Stimulated activated CD8-positive, alpha-beta memory T cell treated with anti-CD3 and anti-CD28 coated beads, Interleukin-12 subunit alpha, Interleukin-12 subunit beta, amount 100 ng/mL, for 4 hours (primary cell): ENCODE results near the gene CAMK4.
"Not testable (repeated sequence)": the region's sequence is repeated elsewhere in the genome, so short reads cannot be mapped to it uniquely, and the experiment has no call there.

Source experiments
- DNase-seq: peaks from one replicate; pipeline ENCODE4 v3.0.0-alpha.2; 2020; ENCODE audit warnings: low read depth

The CAMK4 gene

DNA sequence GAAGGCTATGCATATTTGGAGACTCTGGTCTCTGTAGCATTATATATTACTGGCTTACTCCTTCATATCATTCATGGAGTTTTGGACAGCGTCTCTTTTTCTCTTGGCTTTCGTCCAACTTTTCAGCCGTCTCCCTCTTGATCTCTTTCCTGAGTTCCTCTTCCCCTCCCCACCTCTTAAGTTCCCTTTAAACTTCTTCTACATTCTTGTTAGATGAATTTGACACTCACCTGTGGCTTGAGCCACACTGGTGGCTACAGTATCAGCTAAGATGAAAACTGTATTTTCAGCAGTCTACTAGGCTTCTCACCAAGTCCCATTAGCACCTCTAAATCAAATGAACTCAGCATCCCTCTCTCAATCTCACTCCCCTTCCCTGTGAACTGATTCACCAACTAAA lies 160.0 kb downstream of the CAMK4 start:
- DNase-seq, result no peak

DNA sequence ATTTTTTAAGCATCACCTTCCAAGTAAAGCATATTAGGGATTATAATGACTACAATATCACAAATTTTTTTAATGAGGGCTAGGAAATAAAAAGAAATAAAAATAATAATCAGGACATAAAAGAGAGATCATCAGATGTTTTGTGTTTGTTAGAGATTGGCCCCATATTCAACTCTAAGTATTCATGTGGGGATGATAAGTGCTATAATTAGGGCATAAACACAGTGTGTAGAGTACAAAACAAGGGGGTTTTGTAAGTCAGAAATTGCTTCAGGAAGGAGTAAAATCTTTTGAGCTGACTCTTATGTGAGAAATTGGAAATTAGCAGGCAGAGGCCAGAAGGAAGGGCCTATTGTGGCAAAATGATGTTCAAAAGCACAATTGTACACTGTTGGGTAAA lies 160.9 kb downstream of the CAMK4 start:
- DNase-seq, result no peak

DNA sequence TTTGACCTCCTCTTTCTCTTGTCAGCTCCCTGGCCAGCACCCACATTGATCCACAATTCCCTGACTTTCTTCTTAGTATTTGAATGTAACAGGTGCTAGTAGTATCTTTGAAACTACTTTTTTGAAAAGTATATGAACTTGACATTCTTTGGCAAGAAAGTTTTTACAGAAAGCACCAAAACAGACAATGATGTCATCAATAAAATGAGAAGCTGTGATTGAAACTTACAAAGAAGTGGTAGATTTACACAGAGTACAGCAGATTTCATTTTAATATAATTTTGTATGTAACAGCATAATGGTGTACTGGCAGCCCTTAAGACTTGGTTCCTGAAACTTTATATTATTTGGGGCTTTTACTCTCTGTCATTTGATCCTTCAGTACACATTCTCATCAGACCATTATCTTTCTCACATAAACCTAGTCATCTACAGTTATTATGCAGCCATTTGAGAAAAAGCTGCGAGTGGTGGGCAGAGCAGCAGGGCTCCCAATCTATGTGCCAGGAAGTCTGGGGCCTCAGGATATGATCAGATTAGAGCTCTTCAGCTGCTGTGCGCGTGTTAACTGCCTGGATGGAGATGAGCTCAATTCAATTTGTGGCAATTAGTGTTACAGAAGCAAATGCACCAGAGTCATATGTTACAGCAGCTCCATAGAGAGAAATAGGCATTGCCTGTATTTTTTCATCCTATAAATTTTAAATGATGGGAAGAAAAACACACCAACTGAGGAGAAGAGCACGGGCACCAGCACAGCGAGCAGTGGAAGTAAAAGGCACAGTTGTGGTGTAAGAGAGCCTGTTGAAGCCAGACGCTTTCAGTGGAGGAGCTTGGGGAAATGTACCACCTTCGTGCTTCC lies 162.0 kb downstream of the CAMK4 start:
- no peak for DNase-seq

DNA sequence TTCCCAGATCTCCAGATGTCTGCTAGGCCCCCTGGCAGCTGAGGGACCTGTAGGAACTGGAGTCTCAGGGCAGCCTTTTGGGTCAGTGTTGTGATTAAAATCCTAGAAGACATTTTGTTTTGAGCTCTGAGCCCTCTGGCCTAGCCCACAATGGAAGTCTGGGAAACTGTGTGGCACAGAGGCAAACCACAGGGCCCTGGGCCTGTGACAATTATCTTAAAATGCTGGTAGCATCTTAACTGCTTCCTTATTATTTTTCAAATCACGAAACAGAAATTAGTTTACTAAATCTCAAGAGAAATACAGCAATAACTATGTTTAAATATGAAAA lies 162.6 kb downstream of the CAMK4 start:
- DNase-seq, result no peak

DNA sequence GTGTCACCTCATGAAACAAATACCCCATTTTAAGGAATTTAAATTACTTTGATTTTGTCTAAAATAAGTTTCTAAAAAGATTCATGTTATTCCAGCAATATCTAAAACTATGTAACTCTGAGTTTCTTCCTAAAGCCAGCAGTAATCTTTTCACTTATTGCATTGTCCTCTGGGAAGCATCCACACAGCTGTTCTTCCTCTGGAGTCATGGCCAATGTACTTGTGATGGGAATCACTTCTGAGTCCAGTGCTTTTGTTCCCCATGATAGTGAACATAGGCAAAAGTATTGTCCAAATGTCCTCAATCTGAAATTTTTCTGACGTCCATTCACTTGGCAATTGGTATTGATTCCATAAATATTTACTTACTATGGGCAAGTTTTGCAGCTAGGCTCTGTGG lies 163.2 kb downstream of the CAMK4 start:
- DNase-seq, result no peak

DNA sequence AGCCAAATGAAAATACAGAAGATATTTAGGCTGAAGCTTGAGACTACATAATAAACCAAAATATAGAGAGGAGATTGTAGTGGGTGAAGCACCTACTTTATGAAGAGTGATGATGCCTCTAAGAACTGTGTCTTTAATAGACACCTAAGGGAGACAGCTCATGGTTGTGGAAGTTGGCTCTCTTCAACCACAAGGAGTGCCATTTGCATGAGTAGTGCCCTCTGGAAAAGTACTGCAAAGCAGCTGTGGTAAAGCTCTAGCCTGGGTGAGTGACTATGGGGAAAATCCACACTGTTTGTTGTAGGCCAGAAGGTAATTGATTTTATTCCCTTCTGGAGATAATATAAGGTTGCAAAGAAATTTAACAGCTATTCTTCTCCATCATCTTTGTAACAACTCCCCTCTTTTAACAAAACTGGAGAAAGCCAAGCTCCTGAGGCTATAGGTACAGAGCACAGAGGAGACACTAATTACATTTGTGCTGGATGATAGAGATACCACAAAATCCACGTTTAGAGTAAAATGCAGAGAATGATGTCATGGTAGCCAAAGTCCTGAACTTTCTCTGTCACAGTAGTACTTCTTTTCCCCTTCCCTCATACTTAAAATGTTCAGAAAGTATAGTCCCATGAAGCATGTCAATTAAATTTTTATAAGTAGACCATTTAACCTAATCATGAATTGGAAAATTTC lies 165.4 kb downstream of the CAMK4 start:
- DNase-seq, result no peak

DNA sequence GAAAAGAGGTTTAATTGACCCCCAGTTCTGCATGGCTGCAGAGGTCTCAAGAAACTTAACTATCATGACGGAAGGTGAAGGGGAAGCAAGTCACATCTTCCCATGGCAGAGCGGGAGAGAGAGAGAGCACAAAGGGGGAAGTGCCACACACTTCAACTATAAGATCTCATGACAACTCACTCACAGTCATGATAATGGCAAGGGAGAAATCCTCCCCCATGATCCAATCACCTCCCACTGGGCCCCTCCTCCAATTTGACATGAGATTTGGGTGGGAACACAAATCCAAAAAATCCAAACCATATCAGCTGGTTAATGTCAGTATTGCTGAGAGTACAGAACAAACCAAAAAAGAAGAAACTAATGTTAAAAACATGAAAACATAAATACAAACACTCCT lies 168.0 kb downstream of the CAMK4 start:
- no peak for DNase-seq

DNA sequence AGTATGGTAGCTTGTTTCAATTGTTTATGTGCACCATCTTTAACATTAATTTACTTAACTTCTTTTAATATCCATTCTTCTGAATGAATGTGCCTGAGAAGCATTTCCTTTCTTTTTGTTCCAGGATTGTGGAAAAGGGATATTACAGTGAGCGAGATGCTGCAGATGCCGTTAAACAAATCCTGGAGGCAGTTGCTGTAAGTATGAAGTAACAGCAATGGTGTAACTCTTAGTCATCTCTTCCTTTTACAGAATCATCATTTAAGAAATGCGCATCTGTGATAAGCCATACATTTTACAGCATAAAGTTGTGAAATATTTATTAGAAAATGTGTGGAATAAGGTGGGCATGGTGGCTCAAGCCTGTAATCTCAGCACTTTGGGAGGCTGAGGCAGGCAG lies 170.4 kb downstream of the CAMK4 start:
- DNase-seq, result no peak

DNA sequence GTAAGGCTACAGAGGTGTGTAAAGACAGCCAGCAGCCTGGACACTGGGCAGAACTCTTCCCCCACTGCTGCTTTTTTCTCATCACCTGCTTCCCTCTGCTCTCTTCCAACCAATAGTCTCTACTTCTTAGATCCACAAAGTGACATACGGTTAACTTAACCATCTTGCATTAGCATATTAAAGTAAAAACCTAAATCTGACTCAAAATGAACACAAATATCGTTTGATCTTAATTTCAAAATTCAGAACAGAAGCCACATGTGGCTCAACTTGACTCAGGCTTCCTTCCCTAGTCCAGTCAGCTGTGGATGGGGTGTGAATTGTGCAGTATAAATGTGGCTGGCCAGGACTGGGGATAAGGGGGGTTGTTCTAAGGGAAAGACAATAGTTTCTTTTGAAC lies 173.8 kb downstream of the CAMK4 start:
- no peak for DNase-seq

DNA sequence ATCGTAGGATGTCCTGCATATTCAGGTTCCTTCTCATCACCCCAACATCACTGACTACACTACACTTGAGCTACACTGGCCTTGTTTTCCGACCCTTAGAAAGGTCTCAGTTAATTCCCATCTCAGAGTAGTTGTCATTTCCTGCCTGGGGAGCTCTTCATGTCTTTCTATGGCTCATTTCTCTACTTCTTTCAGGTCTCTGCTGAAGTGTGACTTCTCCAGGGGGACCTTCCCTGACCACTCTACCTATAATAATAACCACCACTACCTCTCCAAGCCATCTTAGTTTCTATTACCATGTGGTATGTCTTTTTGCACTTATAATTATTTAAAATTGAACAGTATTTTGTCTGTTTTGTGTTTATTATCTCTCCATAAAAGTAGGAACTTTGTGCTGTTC lies 174.9 kb downstream of the CAMK4 start:
- no peak for DNase-seq

DNA sequence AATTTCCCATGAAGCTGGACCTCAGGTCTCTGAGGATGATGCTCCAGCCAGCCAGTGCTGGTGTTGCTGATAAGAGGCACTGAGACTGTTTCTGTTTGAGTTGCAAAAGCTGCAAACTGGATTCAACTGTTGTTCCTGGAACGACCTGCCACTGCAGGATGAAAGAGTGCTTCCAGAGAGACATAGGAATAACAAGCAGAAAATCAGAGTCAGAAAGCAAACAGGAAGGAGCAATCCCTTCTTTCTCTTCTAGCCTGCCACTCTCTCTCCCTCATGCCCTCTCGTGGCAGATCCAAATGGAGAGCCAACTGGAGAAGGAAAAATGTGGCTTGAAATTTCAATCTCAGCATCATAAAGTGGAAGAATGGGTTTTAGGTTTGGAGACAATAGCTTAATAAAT lies 177.7 kb downstream of the CAMK4 start:
- DNase-seq, result no peak

DNA sequence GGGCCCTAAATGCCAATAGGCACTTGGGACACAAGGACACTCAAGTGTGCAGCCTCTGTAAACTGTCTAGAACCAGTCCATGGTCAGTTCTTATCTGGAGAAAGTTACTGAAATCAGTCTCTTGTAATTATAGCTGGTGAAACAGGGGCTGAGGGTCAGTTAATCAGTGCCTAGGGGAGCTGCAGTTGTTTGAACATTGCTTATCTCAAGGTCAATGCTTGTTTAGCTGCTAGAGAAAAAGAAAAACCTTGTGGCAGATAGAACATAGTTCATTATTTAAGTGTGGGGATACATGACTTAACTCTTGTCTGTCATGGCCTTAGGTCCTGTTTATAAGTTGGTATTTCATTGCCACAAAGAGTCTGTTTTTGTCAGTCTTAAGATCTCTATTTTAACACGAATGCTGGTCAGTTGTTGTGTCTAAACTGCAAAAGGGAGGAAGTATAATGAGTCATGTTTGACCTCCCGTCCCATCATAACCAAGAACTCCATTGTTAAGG lies 180.1 kb downstream of the CAMK4 start:
- no peak for DNase-seq

DNA sequence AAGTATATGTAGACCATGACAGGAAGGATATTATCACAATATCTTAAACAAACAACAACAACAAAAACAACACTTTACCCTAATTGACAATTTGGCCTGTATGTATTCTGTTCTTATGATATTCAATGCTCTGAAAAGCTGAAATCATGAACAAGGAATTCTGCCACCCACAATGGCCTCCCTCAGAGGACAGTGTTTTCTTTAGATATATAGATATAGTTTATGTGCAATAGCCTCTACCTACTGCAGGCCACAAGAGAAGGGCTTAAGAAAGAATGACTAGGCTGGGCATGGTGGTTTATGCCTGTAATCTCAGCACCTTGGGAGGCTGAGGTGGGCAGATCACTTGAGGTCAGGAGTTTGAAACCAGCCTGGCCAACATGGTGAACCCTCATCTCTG lies 183.4 kb downstream of the CAMK4 start:
- no peak for DNase-seq

DNA sequence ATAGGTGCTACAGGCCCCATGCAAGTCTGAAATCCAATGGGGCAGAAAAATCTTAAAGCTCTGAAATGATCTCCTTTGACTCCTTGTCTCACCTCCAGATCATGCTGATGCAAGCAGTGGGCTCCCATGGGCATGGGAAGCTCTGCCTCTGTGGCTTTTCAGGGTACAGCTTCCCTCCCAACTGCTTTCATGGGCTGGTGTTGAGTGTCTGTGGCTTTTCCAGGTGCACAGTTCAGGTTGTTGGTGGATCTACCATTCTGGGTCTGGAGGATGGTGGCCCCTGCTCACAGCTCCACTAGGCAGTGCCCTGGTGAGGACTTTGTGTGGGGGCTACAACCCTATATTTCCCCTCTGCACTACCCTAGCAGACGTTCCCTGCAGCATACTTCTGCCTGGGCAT lies 184.6 kb downstream of the CAMK4 start:
- DNase-seq, result no peak

DNA sequence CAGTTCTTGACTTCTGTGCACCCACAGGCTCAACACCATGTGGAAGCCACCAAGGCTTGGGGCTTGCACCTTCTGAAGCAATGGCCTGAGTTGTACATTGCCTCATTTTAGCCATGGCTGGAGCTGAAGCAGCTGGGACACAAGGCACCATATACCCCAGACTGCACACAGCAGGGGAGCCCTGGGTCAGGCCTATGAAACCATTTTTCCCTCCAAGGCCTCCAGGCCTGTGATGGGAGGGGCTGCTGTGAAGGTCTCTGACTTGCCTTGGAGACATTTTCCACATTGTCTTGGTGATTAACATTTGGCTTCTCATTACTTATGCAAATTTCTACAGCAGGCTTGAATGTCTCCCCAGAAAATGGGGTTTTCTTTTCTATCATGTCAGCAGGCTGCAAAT lies 185.1 kb downstream of the CAMK4 start:
- DNase-seq, result not testable (repeated sequence)

DNA sequence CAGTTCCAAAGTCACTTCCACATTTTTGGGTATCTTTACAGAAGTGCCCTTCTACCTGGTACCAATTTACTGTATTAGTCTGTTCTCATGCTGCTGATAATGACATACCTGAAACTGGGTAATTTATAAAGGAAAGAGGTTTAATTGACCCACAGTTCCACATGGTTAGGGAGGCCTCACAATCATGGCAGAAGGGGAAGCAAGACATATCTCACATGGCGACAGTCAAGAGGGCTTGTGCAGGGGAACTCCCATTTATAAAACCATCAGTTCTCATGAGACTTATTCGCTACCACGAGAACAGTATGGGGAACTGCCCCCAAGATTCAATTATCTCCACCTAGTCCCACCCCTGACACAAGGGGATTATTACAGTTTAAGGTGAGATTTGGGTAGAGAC lies 185.9 kb downstream of the CAMK4 start:
- not testable (repeated sequence) for DNase-seq

DNA sequence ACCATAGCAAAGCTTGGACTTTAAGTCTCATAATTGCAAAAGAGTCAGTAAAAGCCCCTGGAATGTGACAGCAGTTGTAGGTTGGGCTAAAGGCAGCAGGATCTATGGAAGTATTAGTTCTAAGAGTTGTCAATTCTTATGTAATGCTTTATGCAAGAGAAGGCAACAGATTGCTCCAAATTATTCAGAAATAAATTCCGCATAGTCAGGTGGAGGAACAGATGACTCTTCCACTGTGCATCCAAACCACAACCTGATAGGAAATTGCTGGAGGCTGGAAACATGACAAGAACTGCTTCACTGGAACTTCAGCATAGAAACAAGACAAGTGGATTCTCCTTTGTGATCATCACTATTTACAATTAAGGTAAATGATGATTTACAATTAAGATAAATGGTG lies 187.1 kb downstream of the CAMK4 start:
- DNase-seq, result no peak

DNA sequence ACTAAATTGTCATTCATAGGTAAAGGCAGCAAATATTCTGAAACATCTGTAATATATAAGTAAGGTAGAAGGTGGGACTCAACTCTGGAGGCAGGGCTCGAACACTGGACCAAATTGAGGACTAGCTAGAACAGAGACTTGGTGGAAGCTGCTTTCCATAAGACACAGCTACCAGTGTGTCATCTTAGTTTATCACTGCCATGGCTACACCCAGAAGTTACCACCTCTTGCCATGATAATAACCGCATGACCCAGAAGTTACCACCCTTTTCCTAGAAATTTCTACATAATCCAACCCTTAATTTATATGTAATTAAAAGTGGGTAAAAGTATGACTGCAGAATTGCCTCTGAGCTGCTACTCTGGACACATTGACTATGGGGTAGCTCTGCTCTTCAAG lies 188.4 kb downstream of the CAMK4 start:
- no peak for DNase-seq

DNA sequence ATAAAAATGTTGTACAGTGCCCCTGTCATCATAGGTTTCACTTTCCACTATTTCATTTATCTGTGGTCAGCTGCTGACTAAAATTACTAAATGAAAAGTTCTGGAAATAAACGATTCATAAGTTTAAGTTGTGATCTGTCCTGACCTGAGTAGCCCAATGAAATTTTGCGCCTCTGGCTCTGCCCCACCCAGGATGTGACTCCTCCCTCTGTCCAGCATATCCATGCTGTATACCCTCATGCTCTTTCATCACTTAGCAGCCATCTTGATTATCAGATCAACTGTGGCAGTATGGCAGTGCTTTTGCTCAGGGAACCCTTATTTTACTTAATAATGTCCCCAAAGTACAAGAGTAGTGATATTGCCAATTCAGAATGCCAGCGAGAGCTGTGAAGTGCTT lies 190.9 kb downstream of the CAMK4 start:
- DNase-seq, result no peak

DNA sequence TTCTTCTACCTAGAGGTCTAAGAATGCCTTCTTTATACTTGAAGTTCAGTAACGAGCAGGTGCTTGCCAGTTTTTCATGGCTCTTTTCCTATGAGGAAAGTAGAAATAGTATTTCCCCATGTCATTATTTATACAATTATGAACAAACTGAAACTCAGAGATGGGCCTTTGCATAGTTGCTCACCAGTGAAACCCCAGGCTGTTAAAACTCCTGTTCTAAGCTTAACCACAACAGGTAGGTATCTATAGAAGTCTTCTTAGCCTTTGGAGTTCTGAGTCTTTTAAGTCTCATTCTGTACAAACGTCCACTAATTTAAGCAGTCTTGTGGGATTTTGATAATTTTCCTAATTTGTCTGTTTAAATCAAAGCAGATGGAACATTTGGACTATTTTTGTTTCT lies 198.1 kb downstream of the CAMK4 start:
- no peak for DNase-seq

DNA sequence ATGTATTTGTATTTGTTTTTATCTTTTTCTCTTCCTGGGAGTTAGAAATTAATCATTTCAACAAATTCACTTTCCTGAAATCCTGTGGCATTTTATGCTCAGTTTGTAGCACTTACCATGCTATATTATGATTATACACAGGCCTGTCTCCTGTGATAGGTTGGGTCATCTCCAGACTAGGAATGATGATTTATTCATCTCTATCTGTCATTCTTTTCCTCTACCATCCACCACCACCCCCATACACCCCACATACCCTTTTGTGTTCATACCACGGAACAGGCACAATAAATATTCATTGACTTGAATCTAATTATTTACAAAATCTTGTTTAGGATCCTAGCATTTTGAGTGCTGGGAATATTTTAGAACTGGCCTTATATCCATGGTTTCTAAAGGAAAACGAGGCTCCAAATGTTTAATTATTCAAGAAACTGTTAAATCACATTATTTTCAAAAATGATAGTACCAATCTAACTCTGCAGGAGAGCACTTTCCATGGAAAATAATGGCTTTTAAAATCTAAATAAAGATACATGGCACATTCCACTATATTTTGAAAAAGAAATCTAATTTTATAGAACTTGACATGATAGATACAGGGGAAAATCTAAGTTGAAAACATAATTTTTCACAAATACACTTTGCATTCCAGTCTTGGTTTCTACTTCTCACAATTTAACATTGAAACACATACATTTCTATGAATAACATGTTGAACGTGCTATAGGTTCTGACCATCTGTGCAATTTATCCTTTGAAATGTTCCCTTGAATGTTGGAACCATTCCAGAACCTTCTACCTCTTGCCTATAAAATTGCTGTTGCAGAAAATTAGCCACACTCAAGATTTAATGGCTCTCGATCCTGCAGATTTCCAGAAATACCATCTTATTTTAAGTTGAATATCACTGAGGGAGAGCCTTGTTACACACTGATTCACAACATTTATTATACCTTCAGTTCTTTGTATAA lies 198.8 kb downstream of the CAMK4 start:
- no peak for DNase-seq

DNA sequence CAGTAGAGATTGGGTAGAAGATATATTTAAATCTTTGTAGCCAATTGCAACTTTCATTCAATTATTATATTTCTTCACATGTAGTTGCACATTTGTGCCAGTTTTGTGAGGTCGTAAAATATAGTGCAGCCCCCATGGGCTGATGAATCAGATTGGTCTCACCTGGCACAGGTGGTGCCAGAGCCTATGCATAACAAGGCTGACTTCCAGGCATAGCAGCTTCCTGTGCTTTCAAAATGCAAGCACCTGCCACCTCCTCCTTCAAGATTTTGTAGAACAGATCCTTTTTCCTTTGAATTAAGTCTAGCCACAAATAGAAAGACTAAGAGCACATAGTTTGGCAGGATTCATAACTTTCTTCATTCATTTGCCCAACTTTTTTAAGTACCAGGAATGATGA lies 201.0 kb downstream of the CAMK4 start:
- DNase-seq, result no peak

DNA sequence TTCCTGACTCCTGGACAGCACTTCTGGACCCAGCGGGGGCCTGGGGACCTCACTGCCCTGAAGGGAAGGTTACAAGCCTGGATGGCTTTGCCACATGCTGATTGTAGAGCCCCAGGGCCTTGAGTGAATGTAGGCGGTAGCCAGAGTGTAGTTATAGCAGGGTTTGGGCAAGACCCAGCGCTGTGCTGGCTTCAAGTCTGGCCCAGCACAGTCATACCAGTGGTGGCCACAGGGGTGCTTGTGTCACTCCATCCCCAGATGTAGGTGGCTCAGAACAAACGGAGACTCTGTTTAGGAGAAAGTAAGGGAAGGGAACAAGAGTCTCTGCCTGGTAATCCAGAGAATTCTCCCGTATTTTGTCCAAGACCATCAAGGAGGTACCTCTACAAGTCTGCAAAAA lies 203.6 kb downstream of the CAMK4 start:
- DNase-seq, result no peak
